ENCODE data around the gene GLTPD2. TPM values are rescaled to one million over a fixed set of nuclear protein-coding genes. Genes with fewer than 3 reads are reported as not detected.

GLTPD2 gene
- total and polyA plus RNA-seq, 2 experiments from 2014 or later: 0.47 to 1.3 TPM

DNA sequence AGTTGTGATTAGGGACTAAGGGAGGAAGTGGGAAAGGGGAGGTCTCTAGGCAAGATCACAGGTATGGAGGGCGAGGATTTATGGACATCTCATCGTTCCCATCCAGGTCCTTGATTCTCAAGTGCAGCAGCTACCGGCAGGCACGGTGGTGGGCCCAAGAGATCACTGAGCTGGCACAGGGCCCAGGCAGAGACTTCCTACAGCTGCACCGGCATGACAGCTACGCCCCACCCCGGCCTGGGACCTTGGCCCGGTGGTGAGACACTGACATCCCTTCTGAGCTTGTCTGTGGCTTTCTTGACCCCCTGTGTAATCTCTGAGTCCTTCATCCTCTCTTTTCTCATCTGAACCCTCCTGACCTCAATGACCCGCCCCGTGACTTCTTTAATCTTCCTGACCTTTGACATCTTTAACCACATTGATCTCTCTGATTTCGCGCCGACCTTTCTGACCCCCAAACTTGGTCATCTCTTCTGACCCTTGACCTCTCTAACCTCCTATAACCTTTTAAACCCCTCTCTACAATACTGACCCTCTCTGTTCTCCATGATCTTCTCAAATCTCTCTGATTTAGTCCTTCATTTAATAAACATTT is 22.0 kb downstream of the GLTPD2 start (continued):
- TF ChIP-seq, protein P1, sequence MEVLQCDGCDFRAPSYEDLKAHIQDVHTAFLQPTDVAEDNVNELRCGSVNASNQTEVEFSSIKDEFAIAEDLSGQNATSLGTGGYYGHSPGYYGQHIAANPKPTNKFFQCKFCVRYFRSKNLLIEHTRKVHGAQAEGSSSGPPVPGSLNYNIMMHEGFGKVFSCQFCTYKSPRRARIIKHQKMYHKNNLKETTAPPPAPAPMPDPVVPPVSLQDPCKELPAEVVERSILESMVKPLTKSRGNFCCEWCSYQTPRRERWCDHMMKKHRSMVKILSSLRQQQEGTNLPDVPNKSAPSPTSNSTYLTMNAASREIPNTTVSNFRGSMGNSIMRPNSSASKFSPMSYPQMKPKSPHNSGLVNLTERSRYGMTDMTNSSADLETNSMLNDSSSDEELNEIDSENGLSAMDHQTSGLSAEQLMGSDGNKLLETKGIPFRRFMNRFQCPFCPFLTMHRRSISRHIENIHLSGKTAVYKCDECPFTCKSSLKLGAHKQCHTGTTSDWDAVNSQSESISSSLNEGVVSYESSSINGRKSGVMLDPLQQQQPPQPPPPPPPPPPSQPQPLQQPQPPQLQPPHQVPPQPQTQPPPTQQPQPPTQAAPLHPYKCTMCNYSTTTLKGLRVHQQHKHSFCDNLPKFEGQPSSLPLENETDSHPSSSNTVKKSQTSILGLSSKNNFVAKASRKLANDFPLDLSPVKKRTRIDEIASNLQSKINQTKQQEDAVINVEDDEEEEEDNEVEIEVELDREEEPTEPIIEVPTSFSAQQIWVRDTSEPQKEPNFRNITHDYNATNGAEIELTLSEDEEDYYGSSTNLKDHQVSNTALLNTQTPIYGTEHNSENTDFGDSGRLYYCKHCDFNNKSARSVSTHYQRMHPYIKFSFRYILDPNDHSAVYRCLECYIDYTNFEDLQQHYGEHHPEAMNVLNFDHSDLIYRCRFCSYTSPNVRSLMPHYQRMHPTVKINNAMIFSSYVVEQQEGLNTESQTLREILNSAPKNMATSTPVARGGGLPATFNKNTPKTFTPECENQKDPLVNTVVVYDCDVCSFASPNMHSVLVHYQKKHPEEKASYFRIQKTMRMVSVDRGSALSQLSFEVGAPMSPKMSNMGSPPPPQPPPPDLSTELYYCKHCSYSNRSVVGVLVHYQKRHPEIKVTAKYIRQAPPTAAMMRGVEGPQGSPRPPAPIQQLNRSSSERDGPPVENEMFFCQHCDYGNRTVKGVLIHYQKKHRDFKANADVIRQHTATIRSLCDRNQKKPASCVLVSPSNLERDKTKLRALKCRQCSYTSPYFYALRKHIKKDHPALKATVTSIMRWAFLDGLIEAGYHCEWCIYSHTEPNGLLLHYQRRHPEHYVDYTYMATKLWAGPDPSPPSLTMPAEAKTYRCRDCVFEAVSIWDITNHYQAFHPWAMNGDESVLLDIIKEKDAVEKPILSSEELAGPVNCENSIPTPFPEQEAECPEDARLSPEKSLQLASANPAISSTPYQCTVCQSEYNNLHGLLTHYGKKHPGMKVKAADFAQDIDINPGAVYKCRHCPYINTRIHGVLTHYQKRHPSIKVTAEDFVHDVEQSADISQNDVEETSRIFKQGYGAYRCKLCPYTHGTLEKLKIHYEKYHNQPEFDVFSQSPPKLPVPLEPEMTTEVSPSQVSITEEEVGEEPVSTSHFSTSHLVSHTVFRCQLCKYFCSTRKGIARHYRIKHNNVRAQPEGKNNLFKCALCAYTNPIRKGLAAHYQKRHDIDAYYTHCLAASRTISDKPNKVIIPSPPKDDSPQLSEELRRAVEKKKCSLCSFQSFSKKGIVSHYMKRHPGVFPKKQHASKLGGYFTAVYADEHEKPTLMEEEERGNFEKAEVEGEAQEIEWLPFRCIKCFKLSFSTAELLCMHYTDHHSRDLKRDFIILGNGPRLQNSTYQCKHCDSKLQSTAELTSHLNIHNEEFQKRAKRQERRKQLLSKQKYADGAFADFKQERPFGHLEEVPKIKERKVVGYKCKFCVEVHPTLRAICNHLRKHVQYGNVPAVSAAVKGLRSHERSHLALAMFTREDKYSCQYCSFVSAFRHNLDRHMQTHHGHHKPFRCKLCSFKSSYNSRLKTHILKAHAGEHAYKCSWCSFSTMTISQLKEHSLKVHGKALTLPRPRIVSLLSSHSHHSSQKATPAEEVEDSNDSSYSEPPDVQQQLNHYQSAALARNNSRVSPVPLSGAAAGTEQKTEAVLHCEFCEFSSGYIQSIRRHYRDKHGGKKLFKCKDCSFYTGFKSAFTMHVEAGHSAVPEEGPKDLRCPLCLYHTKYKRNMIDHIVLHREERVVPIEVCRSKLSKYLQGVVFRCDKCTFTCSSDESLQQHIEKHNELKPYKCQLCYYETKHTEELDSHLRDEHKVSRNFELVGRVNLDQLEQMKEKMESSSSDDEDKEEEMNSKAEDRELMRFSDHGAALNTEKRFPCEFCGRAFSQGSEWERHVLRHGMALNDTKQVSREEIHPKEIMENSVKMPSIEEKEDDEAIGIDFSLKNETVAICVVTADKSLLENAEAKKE (CRISPR knock-in tag; IDR thresholded peaks at IDR 0.05): no peak
- TF ChIP-seq, protein P2, sequence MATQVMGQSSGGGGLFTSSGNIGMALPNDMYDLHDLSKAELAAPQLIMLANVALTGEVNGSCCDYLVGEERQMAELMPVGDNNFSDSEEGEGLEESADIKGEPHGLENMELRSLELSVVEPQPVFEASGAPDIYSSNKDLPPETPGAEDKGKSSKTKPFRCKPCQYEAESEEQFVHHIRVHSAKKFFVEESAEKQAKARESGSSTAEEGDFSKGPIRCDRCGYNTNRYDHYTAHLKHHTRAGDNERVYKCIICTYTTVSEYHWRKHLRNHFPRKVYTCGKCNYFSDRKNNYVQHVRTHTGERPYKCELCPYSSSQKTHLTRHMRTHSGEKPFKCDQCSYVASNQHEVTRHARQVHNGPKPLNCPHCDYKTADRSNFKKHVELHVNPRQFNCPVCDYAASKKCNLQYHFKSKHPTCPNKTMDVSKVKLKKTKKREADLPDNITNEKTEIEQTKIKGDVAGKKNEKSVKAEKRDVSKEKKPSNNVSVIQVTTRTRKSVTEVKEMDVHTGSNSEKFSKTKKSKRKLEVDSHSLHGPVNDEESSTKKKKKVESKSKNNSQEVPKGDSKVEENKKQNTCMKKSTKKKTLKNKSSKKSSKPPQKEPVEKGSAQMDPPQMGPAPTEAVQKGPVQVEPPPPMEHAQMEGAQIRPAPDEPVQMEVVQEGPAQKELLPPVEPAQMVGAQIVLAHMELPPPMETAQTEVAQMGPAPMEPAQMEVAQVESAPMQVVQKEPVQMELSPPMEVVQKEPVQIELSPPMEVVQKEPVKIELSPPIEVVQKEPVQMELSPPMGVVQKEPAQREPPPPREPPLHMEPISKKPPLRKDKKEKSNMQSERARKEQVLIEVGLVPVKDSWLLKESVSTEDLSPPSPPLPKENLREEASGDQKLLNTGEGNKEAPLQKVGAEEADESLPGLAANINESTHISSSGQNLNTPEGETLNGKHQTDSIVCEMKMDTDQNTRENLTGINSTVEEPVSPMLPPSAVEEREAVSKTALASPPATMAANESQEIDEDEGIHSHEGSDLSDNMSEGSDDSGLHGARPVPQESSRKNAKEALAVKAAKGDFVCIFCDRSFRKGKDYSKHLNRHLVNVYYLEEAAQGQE (IDR thresholded peaks at IDR 0.05; ENCODE audit: unreplicated experiment): no peak
- TF ChIP-seq EZH2 (IDR thresholded peaks at IDR 0.05; ENCODE audit: low read depth, unreplicated experiment) (no peak), EZH2phosphoT487 (IDR thresholded peaks at IDR 0.05; ENCODE audit: unreplicated experiment) (no peak), ZNF114 (CRISPR knock-in tag; IDR thresholded peaks at IDR 0.05) (no peak), NANOG (IDR thresholded peaks at IDR 0.05; ENCODE audit: borderline replicate concordance) (no peak), POLR2AphosphoS5 (IDR thresholded peaks at IDR 0.05; ENCODE audit: low read depth) (no peak), JUNB (IDR thresholded peaks at IDR 0.05; ENCODE audit: unreplicated experiment) (no peak)
- TF ChIP-seq, protein P3, sequence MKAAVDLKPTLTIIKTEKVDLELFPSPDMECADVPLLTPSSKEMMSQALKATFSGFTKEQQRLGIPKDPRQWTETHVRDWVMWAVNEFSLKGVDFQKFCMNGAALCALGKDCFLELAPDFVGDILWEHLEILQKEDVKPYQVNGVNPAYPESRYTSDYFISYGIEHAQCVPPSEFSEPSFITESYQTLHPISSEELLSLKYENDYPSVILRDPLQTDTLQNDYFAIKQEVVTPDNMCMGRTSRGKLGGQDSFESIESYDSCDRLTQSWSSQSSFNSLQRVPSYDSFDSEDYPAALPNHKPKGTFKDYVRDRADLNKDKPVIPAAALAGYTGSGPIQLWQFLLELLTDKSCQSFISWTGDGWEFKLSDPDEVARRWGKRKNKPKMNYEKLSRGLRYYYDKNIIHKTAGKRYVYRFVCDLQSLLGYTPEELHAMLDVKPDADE (IDR thresholded peaks at IDR 0.05): no peak
- TF ChIP-seq, protein P4, sequence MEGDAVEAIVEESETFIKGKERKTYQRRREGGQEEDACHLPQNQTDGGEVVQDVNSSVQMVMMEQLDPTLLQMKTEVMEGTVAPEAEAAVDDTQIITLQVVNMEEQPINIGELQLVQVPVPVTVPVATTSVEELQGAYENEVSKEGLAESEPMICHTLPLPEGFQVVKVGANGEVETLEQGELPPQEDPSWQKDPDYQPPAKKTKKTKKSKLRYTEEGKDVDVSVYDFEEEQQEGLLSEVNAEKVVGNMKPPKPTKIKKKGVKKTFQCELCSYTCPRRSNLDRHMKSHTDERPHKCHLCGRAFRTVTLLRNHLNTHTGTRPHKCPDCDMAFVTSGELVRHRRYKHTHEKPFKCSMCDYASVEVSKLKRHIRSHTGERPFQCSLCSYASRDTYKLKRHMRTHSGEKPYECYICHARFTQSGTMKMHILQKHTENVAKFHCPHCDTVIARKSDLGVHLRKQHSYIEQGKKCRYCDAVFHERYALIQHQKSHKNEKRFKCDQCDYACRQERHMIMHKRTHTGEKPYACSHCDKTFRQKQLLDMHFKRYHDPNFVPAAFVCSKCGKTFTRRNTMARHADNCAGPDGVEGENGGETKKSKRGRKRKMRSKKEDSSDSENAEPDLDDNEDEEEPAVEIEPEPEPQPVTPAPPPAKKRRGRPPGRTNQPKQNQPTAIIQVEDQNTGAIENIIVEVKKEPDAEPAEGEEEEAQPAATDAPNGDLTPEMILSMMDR (conservative IDR thresholded peaks at IDR 0.05; ENCODE audit: low read depth in 2 of 2): no peak

All from GM23338 (cell line).